Endothelial cell of umbilical vein (primary cell): Measurements from ENCODE around the gene MED16.
A peak's percentile ranks its signal among the peaks of the same experiment; 100 is the strongest.

Experiments used
- CTCF ChIP-seq, 2 donors: IDR thresholded peaks; 1 replicate in 1 of 2; 2 replicates in 1 of 2; pipeline ENCODE4 v1.5.1; 2011; ENCODE audit warnings: low read length in 2 of 2, mild to moderate bottlenecking in 2 of 2, moderate library complexity in 2 of 2, control low read depth in 1 of 2, inconsistent platforms in 1 of 2, low read depth in 1 of 2; ENCODE audit not compliant: insufficient read depth in 1 of 2; ENCODE audit errors: extremely low read depth in 1 of 2
- EZH2 ChIP-seq: IDR thresholded peaks from 2 replicates; pipeline ENCODE4 v1.6.1; 2012; ENCODE audit warnings: borderline replicate concordance, low read depth, mild to moderate bottlenecking, moderate library complexity, low read length, inconsistent platforms; ENCODE audit not compliant: severe bottlenecking
- FOS ChIP-seq: IDR thresholded peaks from 2 replicates; pipeline ENCODE4 v1.6.1; 2011; ENCODE audit warnings: mild to moderate bottlenecking, low read length, moderate library complexity, borderline replicate concordance; ENCODE audit not compliant: insufficient read depth
- JUN ChIP-seq: IDR thresholded peaks from 2 replicates; pipeline ENCODE4 v1.6.1; 2011; ENCODE audit warnings: borderline replicate concordance, low read depth; ENCODE audit not compliant: insufficient read length, insufficient read depth
- MAX ChIP-seq: IDR thresholded peaks from 2 replicates; pipeline ENCODE4 v1.6.1; 2011; ENCODE audit not compliant: insufficient read depth, insufficient read length
- POLR2A ChIP-seq: IDR thresholded peaks from 2 replicates; pipeline ENCODE4 v1.6.1; 2012; ENCODE audit warnings: low read depth, mild to moderate bottlenecking, control low read depth, low read length

GRCh38 chr19:821825-822503 is 71.0 kb downstream of the MED16 start, which contains the start of gene PLPPR3:
- no peak for TF ChIP-seq CTCF (IDR thresholded peaks at IDR 0.05; ENCODE audit: extremely low read depth in 1 of 2, insufficient read depth in 1 of 2, low read depth in 1 of 2, low read length in 2 of 2)
- no peak for TF ChIP-seq POLR2A
- no peak for TF ChIP-seq JUN
- TF ChIP-seq EZH2 = peak; percentile 78
- no peak for TF ChIP-seq FOS
- no peak for TF ChIP-seq MAX
